GM12878 (cell line): ENCODE results near the gene SLC35D2. TPM values are rescaled to one million over a fixed set of nuclear protein-coding genes. Genes with fewer than 3 reads are reported as not detected.

Experiments used
- BHLHE40 ChIP-seq, 2 experiments: fragments of 450-650 bp in 1 of 2; IDR thresholded peaks; 2 replicates each; pipeline ENCODE4 v1.6.1; 2011 to 2017; ENCODE audit warnings: low read depth in 2 of 2, borderline replicate concordance in 1 of 2, improper control_type of control experiment in 1 of 2, low read length in 1 of 2, mild to moderate bottlenecking in 1 of 2
- CBX5 ChIP-seq: sonication (generic); IDR thresholded peaks from 2 replicates; pipeline ENCODE4 v1.6.1; 2016; ENCODE audit warnings: low read depth, moderate library complexity, mild to moderate bottlenecking, inconsistent platforms
- HCFC1 ChIP-seq: fragments of 150-350 bp; IDR thresholded peaks from 2 replicates; pipeline ENCODE4 v1.6.1; 2014; ENCODE audit warnings: low read length
- MEF2B ChIP-seq: fragments of 450-650 bp; IDR thresholded peaks from 2 replicates; pipeline ENCODE4 v1.6.1; 2018; ENCODE audit warnings: mild to moderate bottlenecking, moderate library complexity; ENCODE audit not compliant: partially characterized antibody, poor library complexity, severe bottlenecking
- RCOR1 ChIP-seq: conservative IDR thresholded peaks from 2 replicates; pipeline ENCODE4 v1.6.1; 2012; ENCODE audit warnings: low read depth, low read length, improper control_type of control experiment
- RELA ChIP-seq: fragments of 450-650 bp; IDR thresholded peaks from 2 replicates; pipeline ENCODE4 v1.8.0; 2014; ENCODE audit warnings: borderline replicate concordance; ENCODE audit not compliant: partially characterized antibody
- RUNX3 ChIP-seq: IDR thresholded peaks from 2 replicates; pipeline ENCODE4 v1.6.1; 2012; ENCODE audit warnings: low read length, inconsistent platforms
- SIN3A ChIP-seq: IDR thresholded peaks from 2 replicates; pipeline ENCODE4 v1.6.1; 2012; ENCODE audit warnings: low read depth, low read length, improper control_type of control experiment
- SMARCA5 ChIP-seq: fragments of 450-650 bp; IDR thresholded peaks from 2 replicates; pipeline ENCODE4 v1.6.1; 2017; ENCODE audit warnings: mild to moderate bottlenecking
- TARDBP ChIP-seq: IDR thresholded peaks from 2 replicates; pipeline ENCODE4 v1.6.1; 2016; ENCODE audit warnings: borderline replicate concordance
- ZNF207 ChIP-seq: fragments of 450-650 bp; IDR thresholded peaks from 2 replicates; pipeline ENCODE4 v1.6.1; 2014; ENCODE audit warnings: antibody characterized with exemption, mild to moderate bottlenecking, borderline replicate concordance
- ZNF274 ChIP-seq: IDR thresholded peaks from one replicate; pipeline ENCODE4 v1.8.0; 2011; ENCODE audit not compliant: insufficient read length, insufficient read depth
- ZNF622 ChIP-seq: fragments of 450-650 bp; IDR thresholded peaks from 2 replicates; pipeline ENCODE4 v1.6.1; 2017; ENCODE audit warnings: mild to moderate bottlenecking, inconsistent platforms
- polyA plus RNA-seq, 11 experiments: library from polyadenylated mRNA; depleted of rRNA in 4 of 11; unstranded in 6 of 11; stranded (reverse) in 5 of 11; fragments of >200 nt; fragmentation: Nextera tagmentation in 4 of 11; fragmentation: Illumina TruSeq in 1 of 11; extraction: Ambion mirVana in 4 of 11; extraction: Trizol in 1 of 11; gene quantifications; 1 replicate in 1 of 11; 2 replicates in 10 of 11; pipeline versions ENCODE4 v1.2.1 to v1.2.3, GENCODE V29; 2011 to 2016; ENCODE audit warnings: inconsistent platforms in 2 of 11, missing spikeins in 2 of 11, low read depth in 1 of 11
- total RNA-seq, 4 experiments: library from RNA; depleted of rRNA in 3 of 4; stranded (reverse); fragments of >200 nt in 3 of 4; fragmentation: Illumina TruSeq in 1 of 4; extraction: Trizol in 1 of 4; gene quantifications; 2 replicates each; pipeline versions ENCODE4 v1.2.1 to v1.2.3, GENCODE V29; 2013 to 2021
- TF ChIP-seq, protein P1 (sequence below): fragments of 450-650 bp; IDR thresholded peaks from 2 replicates; pipeline ENCODE4 v1.6.1; 2016; ENCODE audit warnings: mild to moderate bottlenecking
- TF ChIP-seq, protein P2 (sequence below): fragments of 150-350 bp; IDR thresholded peaks from 2 replicates; pipeline ENCODE4 v1.6.1; 2014; ENCODE audit warnings: mild to moderate bottlenecking, low read depth, low read length
- TF ChIP-seq, protein P3 (sequence below): fragments of 450-650 bp; formaldehyde crosslinking; IDR thresholded peaks from 2 replicates; pipeline ENCODE4 v1.4.0; 2020; ENCODE audit warnings: mild to moderate bottlenecking, moderate library complexity
- TF ChIP-seq, protein P4 (sequence below): IDR thresholded peaks from 2 replicates; pipeline ENCODE4 v1.6.1; 2012; ENCODE audit warnings: improper control_type of control experiment, low read depth, low read length; ENCODE audit not compliant: insufficient replicate concordance

The SLC35D2 gene
- total and polyA plus RNA-seq, 10 of the 15 experiments (the other 5 are each of a cell fraction or from before 2014, with no cell fraction given) = 0.64 to 6.3 (median 3.5) TPM

DNA sequence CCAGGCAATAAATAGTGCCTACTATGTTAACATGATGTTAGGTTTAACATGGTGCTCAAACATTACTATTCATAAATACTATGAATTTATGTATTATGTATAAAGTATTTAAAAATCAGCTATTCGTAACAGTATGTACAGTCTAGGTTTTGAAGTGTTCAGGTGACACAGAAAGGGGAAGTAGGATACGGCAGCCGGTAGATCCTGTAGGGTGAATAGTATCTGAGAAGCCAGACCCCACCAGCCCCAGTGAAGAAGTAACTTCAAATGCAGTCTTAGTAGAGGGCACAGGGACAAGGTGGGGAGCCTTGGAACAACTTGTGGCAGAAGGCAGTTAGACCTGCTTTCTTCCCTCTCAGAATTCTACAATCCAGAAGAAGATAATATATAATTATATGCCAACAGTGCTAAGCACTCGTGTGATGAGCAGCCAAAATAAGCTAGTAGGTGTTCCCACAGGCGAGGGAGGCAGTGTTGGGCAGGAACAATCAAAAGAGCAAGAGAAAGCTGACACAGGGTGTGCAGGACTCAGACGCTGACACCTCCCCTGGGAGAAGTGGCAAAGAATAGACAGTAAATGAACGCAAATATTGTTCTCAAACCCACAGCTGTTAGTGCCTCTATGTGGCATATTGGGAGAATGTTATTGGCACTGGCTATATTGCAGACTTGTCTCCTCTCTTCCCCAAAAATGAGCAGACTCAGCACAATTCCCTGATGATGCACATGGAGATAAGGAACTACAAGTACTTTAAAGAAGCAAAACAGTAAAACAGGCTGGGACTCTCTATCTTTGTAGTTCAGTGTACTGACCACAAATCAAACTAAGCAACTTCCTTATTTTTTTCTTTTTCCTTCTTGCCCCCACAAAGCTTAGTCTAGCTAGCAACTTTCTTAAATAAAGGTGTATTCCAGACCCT is 30.1 kb upstream of the SLC35D2 start (continued):
- no peak for TF ChIP-seq ZNF274
- no peak for TF ChIP-seq SIN3A
- TF ChIP-seq ZNF207 = 0 out of 2 replicates have a peak, but pooled peaks have one; percentile 31
- TF ChIP-seq HCFC1 = no peak
- TF ChIP-seq, protein P1, sequence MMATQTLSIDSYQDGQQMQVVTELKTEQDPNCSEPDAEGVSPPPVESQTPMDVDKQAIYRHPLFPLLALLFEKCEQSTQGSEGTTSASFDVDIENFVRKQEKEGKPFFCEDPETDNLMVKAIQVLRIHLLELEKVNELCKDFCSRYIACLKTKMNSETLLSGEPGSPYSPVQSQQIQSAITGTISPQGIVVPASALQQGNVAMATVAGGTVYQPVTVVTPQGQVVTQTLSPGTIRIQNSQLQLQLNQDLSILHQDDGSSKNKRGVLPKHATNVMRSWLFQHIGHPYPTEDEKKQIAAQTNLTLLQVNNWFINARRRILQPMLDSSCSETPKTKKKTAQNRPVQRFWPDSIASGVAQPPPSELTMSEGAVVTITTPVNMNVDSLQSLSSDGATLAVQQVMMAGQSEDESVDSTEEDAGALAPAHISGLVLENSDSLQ = peak; percentile 62; the same call in 1 of the 2 replicates
- peak; percentile 98 for TF ChIP-seq MEF2B
- TF ChIP-seq SMARCA5 = no peak
- TF ChIP-seq ZNF622 = no peak
- no peak for TF ChIP-seq TARDBP
- TF ChIP-seq, protein P2, sequence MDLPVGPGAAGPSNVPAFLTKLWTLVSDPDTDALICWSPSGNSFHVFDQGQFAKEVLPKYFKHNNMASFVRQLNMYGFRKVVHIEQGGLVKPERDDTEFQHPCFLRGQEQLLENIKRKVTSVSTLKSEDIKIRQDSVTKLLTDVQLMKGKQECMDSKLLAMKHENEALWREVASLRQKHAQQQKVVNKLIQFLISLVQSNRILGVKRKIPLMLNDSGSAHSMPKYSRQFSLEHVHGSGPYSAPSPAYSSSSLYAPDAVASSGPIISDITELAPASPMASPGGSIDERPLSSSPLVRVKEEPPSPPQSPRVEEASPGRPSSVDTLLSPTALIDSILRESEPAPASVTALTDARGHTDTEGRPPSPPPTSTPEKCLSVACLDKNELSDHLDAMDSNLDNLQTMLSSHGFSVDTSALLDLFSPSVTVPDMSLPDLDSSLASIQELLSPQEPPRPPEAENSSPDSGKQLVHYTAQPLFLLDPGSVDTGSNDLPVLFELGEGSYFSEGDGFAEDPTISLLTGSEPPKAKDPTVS = no peak
- TF ChIP-seq, protein P3, sequence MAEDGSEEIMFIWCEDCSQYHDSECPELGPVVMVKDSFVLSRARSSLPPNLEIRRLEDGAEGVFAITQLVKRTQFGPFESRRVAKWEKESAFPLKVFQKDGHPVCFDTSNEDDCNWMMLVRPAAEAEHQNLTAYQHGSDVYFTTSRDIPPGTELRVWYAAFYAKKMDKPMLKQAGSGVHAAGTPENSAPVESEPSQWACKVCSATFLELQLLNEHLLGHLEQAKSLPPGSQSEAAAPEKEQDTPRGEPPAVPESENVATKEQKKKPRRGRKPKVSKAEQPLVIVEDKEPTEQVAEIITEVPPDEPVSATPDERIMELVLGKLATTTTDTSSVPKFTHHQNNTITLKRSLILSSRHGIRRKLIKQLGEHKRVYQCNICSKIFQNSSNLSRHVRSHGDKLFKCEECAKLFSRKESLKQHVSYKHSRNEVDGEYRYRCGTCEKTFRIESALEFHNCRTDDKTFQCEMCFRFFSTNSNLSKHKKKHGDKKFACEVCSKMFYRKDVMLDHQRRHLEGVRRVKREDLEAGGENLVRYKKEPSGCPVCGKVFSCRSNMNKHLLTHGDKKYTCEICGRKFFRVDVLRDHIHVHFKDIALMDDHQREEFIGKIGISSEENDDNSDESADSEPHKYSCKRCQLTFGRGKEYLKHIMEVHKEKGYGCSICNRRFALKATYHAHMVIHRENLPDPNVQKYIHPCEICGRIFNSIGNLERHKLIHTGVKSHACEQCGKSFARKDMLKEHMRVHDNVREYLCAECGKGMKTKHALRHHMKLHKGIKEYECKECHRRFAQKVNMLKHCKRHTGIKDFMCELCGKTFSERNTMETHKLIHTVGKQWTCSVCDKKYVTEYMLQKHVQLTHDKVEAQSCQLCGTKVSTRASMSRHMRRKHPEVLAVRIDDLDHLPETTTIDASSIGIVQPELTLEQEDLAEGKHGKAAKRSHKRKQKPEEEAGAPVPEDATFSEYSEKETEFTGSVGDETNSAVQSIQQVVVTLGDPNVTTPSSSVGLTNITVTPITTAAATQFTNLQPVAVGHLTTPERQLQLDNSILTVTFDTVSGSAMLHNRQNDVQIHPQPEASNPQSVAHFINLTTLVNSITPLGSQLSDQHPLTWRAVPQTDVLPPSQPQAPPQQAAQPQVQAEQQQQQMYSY (CRISPR knock-in tag) = no peak
- TF ChIP-seq CBX5 = 0 out of 2 replicates have a peak, but pooled peaks have one; percentile 2
- TF ChIP-seq, protein P4, sequence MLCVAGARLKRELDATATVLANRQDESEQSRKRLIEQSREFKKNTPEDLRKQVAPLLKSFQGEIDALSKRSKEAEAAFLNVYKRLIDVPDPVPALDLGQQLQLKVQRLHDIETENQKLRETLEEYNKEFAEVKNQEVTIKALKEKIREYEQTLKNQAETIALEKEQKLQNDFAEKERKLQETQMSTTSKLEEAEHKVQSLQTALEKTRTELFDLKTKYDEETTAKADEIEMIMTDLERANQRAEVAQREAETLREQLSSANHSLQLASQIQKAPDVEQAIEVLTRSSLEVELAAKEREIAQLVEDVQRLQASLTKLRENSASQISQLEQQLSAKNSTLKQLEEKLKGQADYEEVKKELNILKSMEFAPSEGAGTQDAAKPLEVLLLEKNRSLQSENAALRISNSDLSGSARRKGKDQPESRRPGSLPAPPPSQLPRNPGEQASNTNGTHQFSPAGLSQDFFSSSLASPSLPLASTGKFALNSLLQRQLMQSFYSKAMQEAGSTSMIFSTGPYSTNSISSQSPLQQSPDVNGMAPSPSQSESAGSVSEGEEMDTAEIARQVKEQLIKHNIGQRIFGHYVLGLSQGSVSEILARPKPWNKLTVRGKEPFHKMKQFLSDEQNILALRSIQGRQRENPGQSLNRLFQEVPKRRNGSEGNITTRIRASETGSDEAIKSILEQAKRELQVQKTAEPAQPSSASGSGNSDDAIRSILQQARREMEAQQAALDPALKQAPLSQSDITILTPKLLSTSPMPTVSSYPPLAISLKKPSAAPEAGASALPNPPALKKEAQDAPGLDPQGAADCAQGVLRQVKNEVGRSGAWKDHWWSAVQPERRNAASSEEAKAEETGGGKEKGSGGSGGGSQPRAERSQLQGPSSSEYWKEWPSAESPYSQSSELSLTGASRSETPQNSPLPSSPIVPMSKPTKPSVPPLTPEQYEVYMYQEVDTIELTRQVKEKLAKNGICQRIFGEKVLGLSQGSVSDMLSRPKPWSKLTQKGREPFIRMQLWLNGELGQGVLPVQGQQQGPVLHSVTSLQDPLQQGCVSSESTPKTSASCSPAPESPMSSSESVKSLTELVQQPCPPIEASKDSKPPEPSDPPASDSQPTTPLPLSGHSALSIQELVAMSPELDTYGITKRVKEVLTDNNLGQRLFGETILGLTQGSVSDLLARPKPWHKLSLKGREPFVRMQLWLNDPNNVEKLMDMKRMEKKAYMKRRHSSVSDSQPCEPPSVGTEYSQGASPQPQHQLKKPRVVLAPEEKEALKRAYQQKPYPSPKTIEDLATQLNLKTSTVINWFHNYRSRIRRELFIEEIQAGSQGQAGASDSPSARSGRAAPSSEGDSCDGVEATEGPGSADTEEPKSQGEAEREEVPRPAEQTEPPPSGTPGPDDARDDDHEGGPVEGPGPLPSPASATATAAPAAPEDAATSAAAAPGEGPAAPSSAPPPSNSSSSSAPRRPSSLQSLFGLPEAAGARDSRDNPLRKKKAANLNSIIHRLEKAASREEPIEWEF = peak; percentile 67
- TF ChIP-seq RELA = peak; percentile 34
- peak; percentile 44; the same call in 1 of the 2 replicates for TF ChIP-seq RUNX3
- no peak for TF ChIP-seq RCOR1
- 0 out of 4 replicates have a peak, but pooled peaks of 1 of the 2 experiments have one; percentile 44 for TF ChIP-seq BHLHE40 (IDR thresholded peaks at IDR 0.05; ENCODE audit: borderline replicate concordance in 1 of 2, low read depth in 2 of 2, low read length in 1 of 2)
